ENCODE measurements around the gene THSD7B.

THSD7B gene

DNA sequence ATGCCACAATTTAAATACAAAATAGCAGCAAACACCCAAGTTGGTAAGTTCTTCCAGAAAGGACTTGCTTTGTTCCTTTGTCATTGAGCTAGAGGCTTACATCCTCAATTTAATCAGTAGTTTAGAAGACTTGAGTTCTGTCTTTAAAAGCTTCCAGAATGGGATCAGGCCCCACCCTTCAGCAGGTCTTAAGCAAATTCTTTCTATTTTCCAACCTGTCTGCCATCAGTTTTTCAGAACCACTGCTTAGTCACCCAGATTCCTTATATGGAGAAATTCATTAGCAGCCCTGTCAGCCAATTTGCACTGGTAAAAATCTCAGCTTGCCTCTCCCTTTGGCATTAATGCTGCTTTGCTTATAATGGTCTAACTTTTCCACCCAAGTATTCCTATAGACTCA is 935.3 kb downstream of the THSD7B start:
- no peak overlapping the region for H3K4me3 ChIP-seq (ENCODE audit: low read depth, low read length)
- TF ChIP-seq, protein P1, sequence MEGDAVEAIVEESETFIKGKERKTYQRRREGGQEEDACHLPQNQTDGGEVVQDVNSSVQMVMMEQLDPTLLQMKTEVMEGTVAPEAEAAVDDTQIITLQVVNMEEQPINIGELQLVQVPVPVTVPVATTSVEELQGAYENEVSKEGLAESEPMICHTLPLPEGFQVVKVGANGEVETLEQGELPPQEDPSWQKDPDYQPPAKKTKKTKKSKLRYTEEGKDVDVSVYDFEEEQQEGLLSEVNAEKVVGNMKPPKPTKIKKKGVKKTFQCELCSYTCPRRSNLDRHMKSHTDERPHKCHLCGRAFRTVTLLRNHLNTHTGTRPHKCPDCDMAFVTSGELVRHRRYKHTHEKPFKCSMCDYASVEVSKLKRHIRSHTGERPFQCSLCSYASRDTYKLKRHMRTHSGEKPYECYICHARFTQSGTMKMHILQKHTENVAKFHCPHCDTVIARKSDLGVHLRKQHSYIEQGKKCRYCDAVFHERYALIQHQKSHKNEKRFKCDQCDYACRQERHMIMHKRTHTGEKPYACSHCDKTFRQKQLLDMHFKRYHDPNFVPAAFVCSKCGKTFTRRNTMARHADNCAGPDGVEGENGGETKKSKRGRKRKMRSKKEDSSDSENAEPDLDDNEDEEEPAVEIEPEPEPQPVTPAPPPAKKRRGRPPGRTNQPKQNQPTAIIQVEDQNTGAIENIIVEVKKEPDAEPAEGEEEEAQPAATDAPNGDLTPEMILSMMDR (IDR thresholded peaks at IDR 0.05; ENCODE audit: borderline replicate concordance, insufficient read depth, low read depth, low read length), result no peak

DNA sequence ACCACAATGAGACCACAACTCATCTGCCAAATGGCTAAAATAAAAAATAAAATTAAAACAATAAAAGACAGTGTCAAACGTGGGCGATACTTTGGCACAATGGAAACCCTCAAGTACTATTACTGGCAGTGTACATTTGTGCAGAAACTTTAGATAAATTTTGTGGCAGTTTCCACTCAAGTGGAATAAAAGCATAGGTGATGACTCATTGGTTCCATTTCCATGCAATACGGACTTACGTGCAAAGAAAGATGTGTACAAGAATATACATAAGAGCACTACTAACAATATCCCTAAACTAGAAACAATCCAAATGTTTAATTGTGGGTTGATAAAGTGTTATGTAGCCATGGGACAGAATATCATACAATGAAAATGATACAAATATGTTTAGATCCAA is 940.0 kb downstream of the THSD7B start:
- no peak overlapping the region for H3K4me3 ChIP-seq (ENCODE audit: low read depth, low read length)
- TF ChIP-seq, protein P1 (IDR thresholded peaks at IDR 0.05; ENCODE audit: borderline replicate concordance, insufficient read depth, low read depth, low read length), result no peak

DNA sequence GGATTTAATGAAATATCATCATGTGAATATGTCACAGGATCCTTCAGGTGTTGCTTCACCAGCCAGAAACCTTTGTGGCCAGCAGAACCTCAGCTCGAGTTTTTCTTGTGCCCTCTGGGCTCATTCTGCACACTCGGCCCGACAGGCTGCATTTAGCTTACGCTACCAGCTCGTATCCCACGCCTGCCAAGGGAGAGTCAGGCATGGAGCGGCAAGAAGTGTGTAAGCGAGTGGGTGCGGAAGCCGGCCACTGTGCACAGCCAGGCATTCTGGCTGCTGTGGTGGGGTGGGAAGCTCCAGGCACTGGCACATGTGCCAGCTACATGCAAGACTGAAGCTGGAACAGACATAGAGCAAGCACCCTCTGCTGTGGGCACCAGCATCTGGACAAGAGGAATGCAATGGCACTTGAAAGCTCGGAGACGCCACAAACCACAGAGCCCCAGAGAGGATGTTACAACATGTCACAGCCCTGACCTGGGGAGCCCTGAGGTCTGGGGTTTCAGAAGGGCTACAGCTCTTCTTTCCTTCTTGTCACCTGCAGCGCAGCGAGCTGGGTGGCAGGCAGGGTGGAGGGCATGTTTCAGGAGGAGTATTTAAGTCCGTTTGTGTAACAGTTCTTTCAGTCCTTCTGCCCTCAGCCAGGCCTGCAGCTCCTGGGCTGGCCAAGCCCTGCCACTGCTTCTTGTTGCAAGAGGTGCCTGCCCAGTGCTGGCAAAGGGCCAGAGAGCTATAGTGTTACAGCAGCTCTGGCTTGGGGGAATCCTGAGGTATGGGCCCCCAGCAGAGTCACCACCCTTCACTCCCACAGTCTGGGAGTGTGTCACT is 941.7 kb downstream of the THSD7B start:
- TF ChIP-seq, protein P1 (IDR thresholded peaks at IDR 0.05; ENCODE audit: borderline replicate concordance, insufficient read depth, low read depth, low read length), result no peak

DNA sequence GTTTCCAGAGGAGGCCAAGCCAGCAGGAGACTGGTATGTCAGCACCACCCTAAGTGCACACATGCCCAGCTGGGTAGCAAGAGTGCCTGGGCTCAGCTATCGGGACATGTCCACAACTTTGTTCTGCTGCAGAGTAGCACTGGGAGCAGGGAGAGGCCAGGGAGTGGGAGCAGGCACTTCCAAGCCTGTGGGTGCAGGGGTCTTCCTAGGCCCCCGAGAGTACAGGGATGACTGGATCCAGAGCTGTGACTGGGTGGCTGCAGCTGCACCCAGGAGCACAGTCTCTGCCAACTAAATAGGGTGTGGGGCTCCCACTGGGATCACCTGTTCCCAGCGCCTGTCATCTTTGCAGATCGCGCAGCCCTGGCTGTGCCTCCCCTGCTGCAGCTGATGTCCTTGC is 943.0 kb downstream of the THSD7B start:
- TF ChIP-seq, protein P1 (IDR thresholded peaks at IDR 0.05; ENCODE audit: borderline replicate concordance, insufficient read depth, low read depth, low read length), result no peak

More for the DNA sequence above, 941.7 kb downstream of the THSD7B start:
- H3K4me3 ChIP-seq (ENCODE audit: low read depth, low read length), result no peak overlapping the region

DNA sequence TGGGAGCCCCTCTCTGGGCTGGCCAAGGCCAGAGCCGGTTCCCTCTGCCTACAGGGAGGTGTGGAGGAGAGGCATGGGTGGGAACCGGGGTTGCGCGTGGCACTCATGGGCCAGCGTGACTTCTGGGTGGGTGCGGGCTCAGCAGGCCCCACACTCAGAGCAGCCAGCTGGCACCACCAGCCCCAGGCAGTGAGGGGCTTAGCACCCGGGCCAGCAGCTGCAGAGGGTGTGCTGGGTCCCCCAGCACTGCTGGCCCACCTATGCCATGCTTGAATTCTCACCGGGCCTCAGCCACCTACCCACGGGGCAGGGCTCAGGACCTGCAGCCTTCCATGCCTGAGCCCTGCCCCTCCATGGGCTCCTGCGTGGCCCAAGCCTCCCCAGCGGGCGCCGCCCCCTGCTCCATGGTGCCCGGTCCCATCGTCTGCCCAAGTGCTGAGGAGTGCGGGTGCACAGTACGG is 950.4 kb downstream of the THSD7B start:
- H3K4me3 ChIP-seq (ENCODE audit: low read depth, low read length), result no peak overlapping the region
- TF ChIP-seq, protein P1 (IDR thresholded peaks at IDR 0.05; ENCODE audit: borderline replicate concordance, insufficient read depth, low read depth, low read length), result no peak

More for the DNA sequence above, 943.0 kb downstream of the THSD7B start:
- H3K4me3 ChIP-seq (ENCODE audit: low read depth, low read length), result no peak overlapping the region

DNA sequence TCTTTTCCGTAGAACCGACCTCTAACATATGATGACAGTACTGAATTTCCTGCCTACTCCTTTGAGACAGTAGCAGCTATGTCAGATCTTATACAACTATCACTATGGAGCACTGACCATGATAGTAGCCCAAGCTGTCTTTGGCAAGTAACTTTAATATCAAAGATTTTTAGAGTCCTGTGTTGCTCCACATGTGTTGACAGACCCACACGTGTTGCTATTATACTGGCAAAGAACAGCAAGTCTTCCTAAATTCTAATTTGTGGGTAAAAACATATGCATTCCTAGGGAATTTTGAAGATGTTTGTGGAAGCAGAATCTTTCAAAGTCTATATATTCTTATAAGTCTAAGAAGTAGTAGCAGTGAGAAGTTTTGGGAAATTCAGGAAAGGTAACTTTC is 953.4 kb downstream of the THSD7B start:
- TF ChIP-seq, protein P1 (IDR thresholded peaks at IDR 0.05; ENCODE audit: borderline replicate concordance, insufficient read depth, low read depth, low read length), result no peak
- H3K4me3 ChIP-seq (ENCODE audit: low read depth, low read length), result no peak overlapping the region

DNA sequence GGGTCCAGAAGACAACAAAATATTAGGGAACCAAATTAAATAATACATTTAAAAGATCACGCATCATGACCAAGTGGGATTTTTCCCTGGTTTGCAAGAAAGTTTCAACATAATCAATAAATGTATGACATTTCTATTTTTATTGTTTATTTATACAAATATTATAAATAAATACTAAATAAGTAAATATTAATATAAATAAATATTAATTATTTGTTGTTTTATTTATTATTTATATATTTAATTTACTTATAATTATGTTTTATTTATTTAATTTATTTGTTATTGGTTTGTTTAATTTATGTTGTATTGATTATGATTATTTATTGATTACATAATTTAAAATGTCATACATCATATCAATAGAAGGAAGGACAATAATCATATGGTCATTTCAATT is 956.4 kb downstream of the THSD7B start:
- no peak overlapping the region for H3K4me3 ChIP-seq (ENCODE audit: low read depth, low read length)
- TF ChIP-seq, protein P1 (IDR thresholded peaks at IDR 0.05; ENCODE audit: borderline replicate concordance, insufficient read depth, low read depth, low read length), result no peak
